Neural cell (in vitro differentiated cells): ENCODE data around the gene EMILIN1. TPM values are rescaled to one million over a fixed set of nuclear protein-coding genes. Genes with fewer than 3 reads are reported as not detected.

Experiments used
- H2AFZ ChIP-seq: fragments of 200-600, 300-800 bp; sonication (generic), shearing (Covaris generic); 2 replicates; pipeline ENCODE4 v1.6.0; 2014; ENCODE audit warnings: low read depth, mild to moderate bottlenecking, antibody characterized with exemption, low read length, moderate library complexity
- H3F3A ChIP-seq: fragments of 200-600 bp; shearing (Covaris generic); 2 replicates; pipeline ENCODE4 v1.6.1; 2016; ENCODE audit warnings: mild to moderate bottlenecking, moderate library complexity, mixed read lengths, antibody characterized with exemption, low read length; ENCODE audit not compliant: insufficient read depth, poor library complexity, severe bottlenecking
- H3K27ac ChIP-seq: fragments of 200-600, 300-800 bp; sonication (generic), shearing (Covaris generic); 2 replicates; pipeline ENCODE4 v1.5.1; 2014; ENCODE audit warnings: mild to moderate bottlenecking, low read length, moderate library complexity
- H3K27me3 ChIP-seq: fragments of 300-800, 200-600 bp; sonication (generic), shearing (Covaris generic); 2 replicates; pipeline ENCODE4 v1.6.0; 2014; ENCODE audit warnings: mild to moderate bottlenecking, low read depth, low read length, moderate library complexity; ENCODE audit not compliant: insufficient read depth
- H3K36me3 ChIP-seq: fragments of 300-800, 200-600 bp; sonication (generic), shearing (Covaris generic); 2 replicates; pipeline ENCODE4 v1.5.1; 2014; ENCODE audit warnings: mild to moderate bottlenecking, antibody characterized with exemption, low read length, moderate library complexity; ENCODE audit not compliant: insufficient read depth
- H3K4me2 ChIP-seq: fragments of 300-800, 200-600 bp; sonication (generic), shearing (Covaris generic); 2 replicates; pipeline ENCODE4 v1.6.0; 2014; ENCODE audit warnings: mild to moderate bottlenecking, low read length
- H3K4me3 ChIP-seq: fragments of 300-800, 200-600 bp; sonication (generic), shearing (Covaris generic); 2 replicates; pipeline ENCODE4 v1.5.1; 2014; ENCODE audit warnings: mild to moderate bottlenecking, low read length, moderate library complexity
- H3K79me2 ChIP-seq: fragments of 200-600 bp; shearing (Covaris generic); replicated peaks from 2 replicates; pipeline ENCODE4 v1.6.0; 2014; ENCODE audit warnings: mild to moderate bottlenecking, low read length, moderate library complexity; ENCODE audit not compliant: insufficient read depth
- H3K9ac ChIP-seq: fragments of 300-800, 200-600 bp; sonication (generic), shearing (Covaris generic); 2 replicates; pipeline ENCODE4 v1.6.1; 2016; ENCODE audit warnings: mild to moderate bottlenecking, low read length, mixed read lengths
- H3K9me2 ChIP-seq: fragments of 200-600 bp; shearing (Covaris generic); 2 replicates; pipeline ENCODE4 v1.6.1; 2016; ENCODE audit warnings: mild to moderate bottlenecking, low read length, mixed read lengths; ENCODE audit not compliant: insufficient read depth
- H3K9me3 ChIP-seq: fragments of 200-600, 300-800 bp; sonication (generic), shearing (Covaris generic); 2 replicates; pipeline ENCODE4 v1.6.1; 2016; ENCODE audit warnings: mild to moderate bottlenecking, mixed run types, low read length, moderate library complexity, mixed read lengths
- H4K20me1 ChIP-seq: fragments of 200-600 bp; shearing (Covaris generic); 2 replicates; pipeline ENCODE4 v1.6.1; 2016; ENCODE audit warnings: mild to moderate bottlenecking, mixed run types; ENCODE audit not compliant: insufficient read depth
- EP300 ChIP-seq: fragments of 450-650 bp; conservative IDR thresholded peaks from 2 replicates; pipeline ENCODE4 v1.6.1; 2014; ENCODE audit warnings: antibody characterized with exemption, mild to moderate bottlenecking, moderate library complexity; ENCODE audit not compliant: poor library complexity, severe bottlenecking
- EZH2 ChIP-seq: fragments of 200-600, 300-800 bp; shearing (Covaris generic), sonication (generic); IDR thresholded peaks from 2 replicates; pipeline ENCODE4 v1.6.1; 2014; ENCODE audit warnings: antibody characterized with exemption, low read length, borderline replicate concordance, mild to moderate bottlenecking; ENCODE audit not compliant: insufficient read depth, poor library complexity, severe bottlenecking
- MXI1 ChIP-seq: fragments of 450-650 bp; conservative IDR thresholded peaks from 2 replicates; pipeline ENCODE4 v1.6.1; 2014; ENCODE audit warnings: antibody characterized with exemption, mild to moderate bottlenecking; ENCODE audit not compliant: poor library complexity, severe bottlenecking
- POLR2AphosphoS5 ChIP-seq: IDR thresholded peaks from 2 replicates; pipeline ENCODE4 v1.6.1; 2012
- RAD21 ChIP-seq: fragments of 450-650 bp; conservative IDR thresholded peaks from 2 replicates; pipeline ENCODE4 v1.6.1; 2014; ENCODE audit warnings: antibody characterized with exemption, mild to moderate bottlenecking, moderate library complexity
- REST ChIP-seq: IDR thresholded peaks from 2 replicates; pipeline ENCODE4 v1.6.1; 2012; ENCODE audit warnings: borderline replicate concordance
- SMC3 ChIP-seq: fragments of 450-650 bp; conservative IDR thresholded peaks from 2 replicates; pipeline ENCODE4 v1.6.1; 2014; ENCODE audit warnings: antibody characterized with exemption, mild to moderate bottlenecking, moderate library complexity; ENCODE audit not compliant: poor library complexity
- TAF1 ChIP-seq: IDR thresholded peaks from 2 replicates; pipeline ENCODE4 v1.6.1; 2012; ENCODE audit warnings: low read depth
- polyA plus RNA-seq: library from polyadenylated mRNA; depleted of rRNA; stranded (reverse); fragments of >200 nt; gene quantifications from 2 replicates; pipeline ENCODE4 v1.2.3, GENCODE V29; 2014

The EMILIN1 gene
- polyA plus RNA-seq, 1 donor from 2014 or later: 1.3 TPM

- no peaks in the 10 kb centered on the region for H3K79me2 ChIP-seq
- H3F3A ChIP-seq: no peaks in the 10 kb centered on the region
- H3K27ac ChIP-seq: no peak overlapping the region
- TF ChIP-seq SMC3 (no peak), EP300 (no peak), TAF1 (no peak), POLR2AphosphoS5 (no peak), REST (no peak), EZH2 (no peak), MXI1 (no peak), RAD21 (no peak)
- H3K9ac ChIP-seq: no peak overlapping the region
- no peaks in the 10 kb centered on the region for H4K20me1 ChIP-seq
- H3K9me2 ChIP-seq: no peaks in the 10 kb centered on the region
- no peaks in the 10 kb centered on the region for H3K9me3 ChIP-seq
- no peaks in the 10 kb centered on the region for H3K27me3 ChIP-seq
- no peak overlapping the region for H3K4me2 ChIP-seq
- no peak overlapping the region for H3K4me3 ChIP-seq
- no peak overlapping the region for H2AFZ ChIP-seq
- H3K36me3 ChIP-seq: no peaks in the 10 kb centered on the region
Measured at GRCh38 chr2:27092696-27093429, 14.4 kb downstream of the EMILIN1 start.

- no peak overlapping the region for H3K27ac ChIP-seq
- H3F3A ChIP-seq: no peaks in the 10 kb centered on the region
- H4K20me1 ChIP-seq: no peaks in the 10 kb centered on the region
- H3K79me2 ChIP-seq: no peaks in the 10 kb centered on the region
- no peaks in the 10 kb centered on the region for H3K9me2 ChIP-seq
- no peak overlapping the region for H3K4me3 ChIP-seq
- H3K4me2 ChIP-seq: no peak overlapping the region
- H3K27me3 ChIP-seq: no peaks in the 10 kb centered on the region
- no peak overlapping the region for H3K9ac ChIP-seq
- TF ChIP-seq POLR2AphosphoS5 (no peak), REST (no peak), MXI1 (no peak), EP300 (no peak)
- no peak overlapping the region for H2AFZ ChIP-seq
- no peaks in the 10 kb centered on the region for H3K36me3 ChIP-seq
- H3K9me3 ChIP-seq: no peaks in the 10 kb centered on the region
Measured at GRCh38 chr2:27093430-27094352, 15.3 kb downstream of the EMILIN1 start.
